HEK293 (cell line): ENCODE results near the gene TSTD1.
"Not testable (repeated sequence)": the region's sequence is repeated elsewhere in the genome, so short reads cannot be mapped to it uniquely, and the experiment has no call there.

Source experiments
- OVOL3 ChIP-seq: fragments of 450-650 bp; formaldehyde crosslinking; IDR thresholded peaks from 2 replicates; pipeline ENCODE4 v1.5.1; 2016; ENCODE audit warnings: missing biosample characterization, missing genetic modification characterization
- ZNF692 ChIP-seq: fragments of 450-650 bp; formaldehyde crosslinking; IDR thresholded peaks from 2 replicates; pipeline ENCODE4 v1.5.1; 2016; ENCODE audit warnings: missing biosample characterization, missing genetic modification characterization

GRCh38 chr1:161026954-161027353 is 11.8 kb downstream of the TSTD1 start:
- TF ChIP-seq ZNF692; OVOL3 (tag by site-specific recombination): not testable (repeated sequence)
